ENCODE measurements around the gene TOP3B. TPM values are rescaled to one million over a fixed set of nuclear protein-coding genes. Genes with fewer than 3 reads are reported as not detected.

Gene TOP3B
- polyA plus RNA-seq, 4 donors, result 12.0 to 26.9 (median 14.5) TPM

GRCh38 chr22:21907638-21908522, 74.7 kb downstream of the TOP3B start:
- H3K27me3 ChIP-seq (ENCODE audit: control insufficient read depth in 3 of 3, insufficient read depth in 3 of 3, low read length in 3 of 3), result no peaks in the 10 kb centered on the region
- no peaks in the 10 kb centered on the region for H3K9me3 ChIP-seq (ENCODE audit: control insufficient read depth in 2 of 2, insufficient read depth in 1 of 2, low read depth in 1 of 2, low read length in 1 of 2)
- no peaks in the 10 kb centered on the region for H3K36me3 ChIP-seq (ENCODE audit: control insufficient read depth in 3 of 3, insufficient read depth in 2 of 3, low read depth in 1 of 3, low read length in 3 of 3)
- FAIRE-seq, result no peak
- no peaks in the 10 kb centered on the region for H3K4me1 ChIP-seq (ENCODE audit: control insufficient read depth in 3 of 3, insufficient read depth in 2 of 3, low read depth in 1 of 3, low read length in 2 of 3)
- WGBS, 3 donors, result 83 to 89% (median 86%) methylated on average over 7 of the region's 7 CpGs
- no peak for DNase-seq
- H3K27ac ChIP-seq (ENCODE audit: low read depth in 1 of 3, low read length in 2 of 3), result no peak overlapping the region
- no peak overlapping the region for H3K4me3 ChIP-seq (ENCODE audit: low read depth in 1 of 3, low read length in 3 of 3)

Other genes with a start within 250 kb of the TOP3B start
- 1 to 10 TPM in 3 of 4 donors, under 1 TPM in 1; 0.22 to 2.3 (median 1.5) TPM for gene YPEL1, start 247.0 kb downstream of the TOP3B start, polyA plus RNA-seq
- gene MAPK1, start 115.1 kb downstream of the TOP3B start, polyA plus RNA-seq, result 10 to 100 TPM; 10.3 to 76.5 (median 14.2) TPM
- gene PPM1F, start 29.9 kb downstream of the TOP3B start, polyA plus RNA-seq, result 10 to 100 TPM in 2 of 4 donors, 1 to 10 TPM in 2; 1.8 to 16.7 (median 9.9) TPM

Data from small intestine (tissue), 7 donors.